Liver (tissue), 9 donors: ENCODE measurements around the gene GOLGA7B. TPM values are rescaled to one million over a fixed set of nuclear protein-coding genes. Genes with fewer than 3 reads are reported as not detected.

ENCODE experiments used
- DNase-seq: peaks from one replicate; pipeline ENCODE4 v3.0.0-alpha.2; 2017; ENCODE audit warnings: low spot score
- H3K27ac ChIP-seq, 2 donors: one replicate each; pipeline ENCODE4 v1.7.0; 2013; ENCODE audit warnings: inconsistent platforms in 2 of 2, low read length in 2 of 2, control low read depth in 1 of 2, low read depth in 1 of 2, mild to moderate bottlenecking in 1 of 2
- H3K27me3 ChIP-seq, 4 donors: one replicate each; pipeline versions ENCODE4 v1.6.1 to v1.7.0; 2013; ENCODE audit warnings: low read length in 3 of 4, inconsistent platforms in 1 of 4, mild to moderate bottlenecking in 1 of 4, moderate library complexity in 1 of 4; ENCODE audit not compliant: control insufficient read depth in 4 of 4, insufficient read depth in 4 of 4
- H3K36me3 ChIP-seq, 4 donors: one replicate each; pipeline versions ENCODE4 v1.6.1 to v1.7.0; 2013; ENCODE audit warnings: low read length in 3 of 4, mild to moderate bottlenecking in 3 of 4, low read depth in 1 of 4, moderate library complexity in 1 of 4; ENCODE audit not compliant: control insufficient read depth in 4 of 4, insufficient read depth in 3 of 4
- H3K4me1 ChIP-seq, 4 donors: one replicate each; pipeline versions ENCODE4 v1.6.1 to v1.7.0; 2013; ENCODE audit warnings: low read length in 3 of 4, mild to moderate bottlenecking in 3 of 4, moderate library complexity in 1 of 4; ENCODE audit not compliant: control insufficient read depth in 4 of 4, insufficient read depth in 4 of 4
- H3K4me3 ChIP-seq, 3 donors: one replicate each; pipeline versions ENCODE4 v1.6.1 to v1.7.0; 2013; ENCODE audit warnings: low read length in 3 of 3, control low read depth in 1 of 3, low read depth in 1 of 3, mild to moderate bottlenecking in 1 of 3
- H3K9ac ChIP-seq, 2 donors: one replicate each; pipeline ENCODE4 v1.7.0; 2013; ENCODE audit warnings: low read length in 2 of 2, mild to moderate bottlenecking in 2 of 2, moderate library complexity in 2 of 2, control low read depth in 1 of 2, low read depth in 1 of 2
- H3K9me3 ChIP-seq, 4 donors: one replicate each; pipeline versions ENCODE4 v1.6.1 to v1.7.0; 2013; ENCODE audit warnings: low read length in 3 of 4; ENCODE audit not compliant: control insufficient read depth in 4 of 4
- ATF3 ChIP-seq: IDR thresholded peaks from 2 replicates; pipeline ENCODE4 v1.6.1; 2016; ENCODE audit warnings: antibody characterized with exemption
- CTCF ChIP-seq: fragments of 150-350 bp; IDR thresholded peaks from 2 replicates; pipeline ENCODE4 v1.5.1; 2017; ENCODE audit warnings: improper control_type of control experiment, low read depth, low read length; ENCODE audit not compliant: missing input control
- EGR1 ChIP-seq, 2 donors: IDR thresholded peaks; 2 replicates each; pipeline ENCODE4 v1.6.1; 2016 to 2018; ENCODE audit warnings: antibody characterized with exemption in 2 of 2, low read depth in 2 of 2
- FOXA1 ChIP-seq: IDR thresholded peaks from 2 replicates; pipeline ENCODE4 v1.6.1; 2016; ENCODE audit warnings: antibody characterized with exemption
- FOXA2 ChIP-seq: IDR thresholded peaks from 2 replicates; pipeline ENCODE4 v1.6.1; 2016; ENCODE audit warnings: antibody characterized with exemption
- HNF4G ChIP-seq: IDR thresholded peaks from 2 replicates; pipeline ENCODE4 v1.6.1; 2016; ENCODE audit warnings: antibody characterized with exemption
- JUND ChIP-seq, 2 donors: IDR thresholded peaks; 2 replicates each; pipeline ENCODE4 v1.6.1; 2016; ENCODE audit warnings: antibody characterized with exemption in 2 of 2
- MAX ChIP-seq: IDR thresholded peaks from 2 replicates; pipeline ENCODE4 v1.6.1; 2016; ENCODE audit warnings: antibody characterized with exemption
- NR2F2 ChIP-seq: IDR thresholded peaks from 2 replicates; pipeline ENCODE4 v1.6.1; 2016; ENCODE audit warnings: antibody characterized with exemption
- RAD21 ChIP-seq, 2 donors: IDR thresholded peaks; 2 replicates each; pipeline ENCODE4 v1.6.1; 2016; ENCODE audit warnings: antibody characterized with exemption in 2 of 2, mild to moderate bottlenecking in 2 of 2
- REST ChIP-seq: IDR thresholded peaks from 2 replicates; pipeline ENCODE4 v1.6.1; 2016; ENCODE audit warnings: antibody characterized with exemption, mild to moderate bottlenecking
- RXRA ChIP-seq, 2 donors: IDR thresholded peaks; 2 replicates each; pipeline ENCODE4 v1.6.1; 2017 to 2018; ENCODE audit warnings: antibody characterized with exemption in 2 of 2, mild to moderate bottlenecking in 1 of 2
- SP1 ChIP-seq: IDR thresholded peaks from 2 replicates; pipeline ENCODE4 v1.6.1; 2018; ENCODE audit warnings: antibody characterized with exemption, mild to moderate bottlenecking
- TAF1 ChIP-seq: conservative IDR thresholded peaks from 2 replicates; pipeline ENCODE4 v1.6.1; 2016; ENCODE audit warnings: antibody characterized with exemption, mild to moderate bottlenecking
- ZBTB33 ChIP-seq: IDR thresholded peaks from 2 replicates; pipeline ENCODE4 v1.6.1; 2016; ENCODE audit warnings: antibody characterized with exemption
- WGBS: extraction: QIAGEN DNeasy Blood & Tissue Kit; methylation state at CpG from one replicate; pipeline ENCODE4 v1.1.7; 2013; 5-methylcytosine and 5-hydroxymethylcytosine counted together
- polyA plus RNA-seq, 2 donors: library from polyadenylated mRNA; stranded (reverse) in 1 of 2; unstranded in 1 of 2; fragments of 200-250 nt in 1 of 2; fragments of >200 nt in 1 of 2; fragmentation: Nextera tagmentation in 1 of 2; extraction: Ambion mirVana in 1 of 2; gene quantifications; one replicate each; pipeline versions ENCODE4 v1.2.1 to v1.2.3, GENCODE V29; 2013 to 2015
- total RNA-seq, 2 donors: library from RNA; depleted of rRNA; stranded (reverse); fragments of >200 nt; gene quantifications; one replicate each; pipeline ENCODE4 v1.2.3, GENCODE V29; 2014
- donor health status: healthy.
- donor health status: healthy.
- donor health status: healthy.
- donor health status: healthy.
- donor health status: healthy.

The GOLGA7B gene
- total and polyA plus RNA-seq, 4 donors, result 0.05 to 0.63 (median 0.40) TPM

- Histone ChIP-seq H3K9ac (no peak overlapping the region), H3K27me3 (peaks cover 0 to 3% (median 0%) of the 10 kb centered on the region in 4 donors), H3K9me3 (no peaks in the 10 kb centered on the region), H3K4me3 (no peak overlapping the region), H3K36me3 (no peaks in the 10 kb centered on the region), H3K27ac (no peak overlapping the region), H3K4me1 (no peaks in the 10 kb centered on the region)
- TF ChIP-seq TAF1 (no peak), RAD21 (IDR thresholded peaks at IDR 0.05) (no peak), FOXA2 (no peak), NR2F2 (no peak), ATF3 (no peak), JUND (IDR thresholded peaks at IDR 0.05) (no peak), RXRA (IDR thresholded peaks at IDR 0.05) (no peak), EGR1 (IDR thresholded peaks at IDR 0.05; ENCODE audit: low read depth in 2 of 2) (no peak)
- no peak for DNase-seq
- 83% methylated on average over 12 of the region's 12 CpGs for WGBS
Observed at GRCh38 chr10:97901381-97901780, 51.7 kb downstream of the GOLGA7B start.

- no peak overlapping the region for H3K27ac ChIP-seq
- TF ChIP-seq HNF4G (no peak), REST (no peak), CTCF (no peak)
- H3K4me1 ChIP-seq, result no peaks in the 10 kb centered on the region
- H3K4me3 ChIP-seq, result no peak overlapping the region
- no peaks in the 10 kb centered on the region for H3K9me3 ChIP-seq
- WGBS, result 66% methylated on average over 9 of the region's 9 CpGs
- no peak for DNase-seq
- H3K9ac ChIP-seq, result no peak overlapping the region
- H3K27me3 ChIP-seq, result peaks cover 0 to 6% (median 0%) of the 10 kb centered on the region in 4 donors
- H3K36me3 ChIP-seq, result no peaks in the 10 kb centered on the region
Observed at GRCh38 chr10:97903128-97904017, 53.7 kb downstream of the GOLGA7B start.

- H3K9me3 ChIP-seq, result no peaks in the 10 kb centered on the region
- no peaks in the 10 kb centered on the region for H3K36me3 ChIP-seq
- no peak overlapping the region for H3K27ac ChIP-seq
- H3K9ac ChIP-seq, result no peak overlapping the region
- no peak for DNase-seq
- H3K4me1 ChIP-seq, result no peaks in the 10 kb centered on the region
- WGBS, result 62% methylated on average over 5 of the region's 5 CpGs
- H3K27me3 ChIP-seq, result peaks cover 0 to 9% (median 0%) of the 10 kb centered on the region in 4 donors
- H3K4me3 ChIP-seq, result no peak overlapping the region
- TF ChIP-seq EGR1 (IDR thresholded peaks at IDR 0.05; ENCODE audit: low read depth in 2 of 2) (no peak), ZBTB33 (no peak), FOXA2 (no peak), RXRA (IDR thresholded peaks at IDR 0.05) (no peak), MAX (no peak), CTCF (no peak), TAF1 (no peak), ATF3 (no peak), NR2F2 (no peak), FOXA1 (no peak), RAD21 (IDR thresholded peaks at IDR 0.05) (no peak), SP1 (no peak), HNF4G (no peak)
Observed at GRCh38 chr10:97904018-97904381, 54.4 kb downstream of the GOLGA7B start.
